Tibial nerve (tissue), 3 donors: ENCODE results near the gene MON2.

Source experiments
- CTCF ChIP-seq, 5 experiments: fragments of 200-600 bp in 3 of 5; fragments of 450-650 bp in 2 of 5; sonication (generic) in 3 of 5; IDR thresholded peaks; one replicate each; pipeline ENCODE4 v1.5.1; 2016 to 2019; ENCODE audit warnings: antibody characterized with exemption in 5 of 5, mild to moderate bottlenecking in 3 of 5, moderate library complexity in 2 of 5
- POLR2A ChIP-seq, 2 donors: fragments of 450-650 bp; IDR thresholded peaks; one replicate each; pipeline ENCODE4 v1.6.1; 2017; ENCODE audit warnings: antibody characterized with exemption in 2 of 2, mild to moderate bottlenecking in 2 of 2, moderate library complexity in 2 of 2

DNA sequence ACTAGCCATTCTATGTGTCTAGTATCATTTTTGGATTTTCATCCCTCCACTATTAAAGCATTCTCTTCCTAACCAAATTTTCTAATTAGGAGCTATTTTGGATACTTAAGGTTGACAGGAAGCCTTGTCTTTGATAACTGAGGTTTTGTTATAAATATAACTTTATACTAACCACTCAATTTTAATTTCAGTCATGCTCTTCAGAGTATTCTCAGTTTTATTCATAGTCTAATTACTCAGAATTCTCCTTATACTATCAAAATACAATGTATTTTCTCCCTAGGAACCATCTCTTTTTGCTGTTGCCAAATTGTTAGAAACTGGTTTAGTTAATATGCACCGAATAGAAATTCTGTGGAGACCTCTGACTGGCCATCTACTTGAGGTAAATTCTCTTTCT is 76.2 kb downstream of the MON2 start:
- TF ChIP-seq CTCF (IDR thresholded peaks at IDR 0.05) (no peak), POLR2A (IDR thresholded peaks at IDR 0.05) (no peak)
